HG03095 (cell line): ENCODE results near the gene ZNF613.
"Not testable (repeated sequence)": the region's sequence is repeated elsewhere in the genome, so short reads cannot be mapped to it uniquely, and the experiment has no call there.

Experiments
- ATAC-seq: cut with Tn5 transposase; IDR thresholded peaks from one replicate; pipeline ENCODE4 v1.9.1; 2021; ENCODE audit warnings: moderate library complexity; ENCODE audit not compliant: unreplicated experiment

The ZNF613 gene

DNA sequence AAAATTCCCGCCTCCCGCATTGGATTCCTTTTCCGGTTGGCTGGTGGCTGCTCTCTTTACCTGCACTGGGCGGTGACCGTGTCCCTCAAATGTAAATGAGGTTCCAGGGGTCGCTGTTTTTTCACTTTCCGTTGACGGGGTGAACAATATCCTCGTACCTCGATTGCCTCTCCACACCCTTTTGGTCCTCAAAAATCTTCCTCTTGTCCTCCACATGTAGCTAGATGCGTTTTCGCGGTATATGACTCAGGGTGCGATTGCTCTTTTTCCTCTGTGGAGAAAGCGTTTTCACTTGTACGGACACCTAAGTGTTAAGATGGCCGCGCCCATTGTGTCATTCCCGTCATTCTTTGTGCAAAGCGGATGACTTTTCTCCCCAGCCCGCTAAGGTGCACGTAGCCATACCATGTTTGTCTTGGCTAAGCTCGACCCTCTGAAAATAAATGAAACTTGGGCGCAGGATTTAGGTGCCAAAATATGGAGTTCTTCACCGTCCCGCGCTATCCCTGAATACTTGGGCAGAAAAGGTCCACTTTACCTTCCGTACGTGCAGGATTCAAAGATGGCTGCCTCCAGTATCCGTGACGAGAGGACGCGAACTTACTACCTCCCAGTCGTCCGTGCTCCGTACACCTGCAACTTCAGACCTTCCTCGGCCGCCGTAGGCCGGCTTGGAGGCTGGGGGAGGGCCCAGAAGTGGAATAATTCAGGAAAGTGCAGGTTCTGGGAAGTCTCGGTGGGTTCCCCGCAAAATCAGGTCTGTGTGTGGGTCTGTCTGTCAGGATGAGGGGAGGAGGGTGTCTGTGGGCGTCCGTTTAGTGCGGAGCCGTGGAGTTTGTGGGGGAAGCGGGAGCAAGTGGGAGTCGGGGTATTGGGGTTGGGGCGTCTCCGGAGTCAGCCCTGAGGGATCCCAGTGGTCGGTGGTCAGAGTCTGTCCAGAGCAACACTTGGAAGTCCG is at the start of gene ZNF613:
ZNF613 (plus strand) TSS at position 689 of the 958 bp plus-strand sequence. CDS start 8,749 bp downstream, outside the sequence.
- ATAC-seq = peak; percentile 65

DNA sequence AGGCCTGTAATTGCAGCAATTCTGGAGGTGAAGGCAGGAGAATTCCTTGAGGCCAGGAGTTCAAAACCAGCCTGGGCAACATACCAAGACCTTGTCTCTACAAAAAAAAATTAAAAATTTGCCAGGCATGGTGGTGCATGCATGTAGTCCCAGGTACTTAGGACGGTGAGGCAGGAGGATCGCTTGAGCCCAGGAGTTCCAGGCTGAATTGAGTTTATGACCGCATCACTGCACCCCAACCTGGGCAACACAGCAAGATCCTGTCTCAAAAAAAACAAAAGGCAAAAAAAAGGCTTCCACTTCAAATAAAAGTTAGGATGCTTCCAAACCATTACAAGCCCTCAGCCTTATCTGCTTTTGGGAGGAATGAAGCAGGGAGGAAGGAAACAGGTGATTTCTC is 44.8 kb upstream of the ZNF613 start:
- ATAC-seq = no peak

DNA sequence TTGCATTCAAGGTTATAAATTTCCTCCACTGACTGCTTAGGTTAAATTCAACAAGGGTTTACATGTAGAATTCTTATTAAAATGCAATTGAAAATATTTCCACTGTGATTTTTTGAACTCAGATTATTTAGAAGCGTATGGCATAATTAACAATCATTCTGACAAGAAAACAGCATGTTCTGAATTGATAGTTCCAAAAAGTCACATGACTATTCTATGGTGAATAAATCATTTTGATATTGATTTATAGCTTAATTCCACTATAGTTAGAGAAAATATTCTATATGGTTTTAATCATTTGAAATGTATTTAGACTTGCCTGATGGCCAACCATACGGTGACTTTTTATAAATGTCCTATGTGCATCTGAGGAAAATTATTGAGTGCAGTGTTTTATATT is 42.6 kb upstream of the ZNF613 start:
- no peak for ATAC-seq

DNA sequence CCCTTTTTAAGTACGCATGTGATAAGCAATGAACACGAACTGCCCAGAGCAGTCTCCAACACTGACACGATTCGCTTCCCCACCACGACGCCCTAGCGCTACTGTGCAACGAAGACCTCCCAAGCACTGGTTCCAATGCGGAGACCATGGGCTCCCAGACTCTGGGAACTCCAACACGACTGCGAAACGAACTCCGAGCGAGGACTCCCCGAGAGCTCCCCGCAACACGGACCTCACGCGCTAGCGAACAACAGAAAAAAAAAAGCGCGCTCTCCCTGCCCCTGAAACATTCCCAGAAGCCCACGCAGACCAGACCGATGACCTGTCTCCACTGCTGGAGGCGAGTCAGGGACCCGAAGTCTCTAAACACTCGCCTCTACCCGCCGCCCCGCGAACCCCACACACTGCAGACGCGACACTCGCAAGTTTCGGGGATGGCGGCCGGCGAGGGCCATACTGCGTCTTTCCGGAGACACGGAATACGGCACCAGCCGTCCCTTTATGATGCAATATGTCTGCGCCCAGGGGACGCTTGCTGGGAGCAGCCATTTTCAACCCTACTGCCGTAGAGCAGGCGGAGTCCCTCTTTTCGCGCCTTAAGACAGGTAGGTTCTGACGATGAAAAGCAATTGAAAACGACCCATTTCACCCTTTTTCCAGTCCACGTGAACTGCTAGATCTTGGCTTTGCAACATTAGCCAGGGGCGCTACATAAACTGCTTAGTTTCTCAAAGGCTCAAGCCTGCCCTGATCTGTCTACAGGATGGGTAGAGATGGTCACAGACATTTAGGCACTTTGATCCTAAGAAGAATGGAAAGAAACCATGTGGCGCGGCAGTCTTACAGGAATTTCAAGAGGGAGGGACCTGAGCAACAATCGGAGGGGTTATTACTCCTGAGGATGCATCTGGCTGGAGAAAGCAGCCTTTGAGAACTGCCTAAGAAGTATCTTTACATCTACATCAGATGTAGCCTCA is 39.5 kb upstream of the ZNF613 start, which contains the start of gene ZNF577:
ZNF577 (minus strand) TSS at position 430 of the 977 bp plus-strand sequence. CDS start 7,569 bp downstream, outside the sequence.
- no peak for ATAC-seq

DNA sequence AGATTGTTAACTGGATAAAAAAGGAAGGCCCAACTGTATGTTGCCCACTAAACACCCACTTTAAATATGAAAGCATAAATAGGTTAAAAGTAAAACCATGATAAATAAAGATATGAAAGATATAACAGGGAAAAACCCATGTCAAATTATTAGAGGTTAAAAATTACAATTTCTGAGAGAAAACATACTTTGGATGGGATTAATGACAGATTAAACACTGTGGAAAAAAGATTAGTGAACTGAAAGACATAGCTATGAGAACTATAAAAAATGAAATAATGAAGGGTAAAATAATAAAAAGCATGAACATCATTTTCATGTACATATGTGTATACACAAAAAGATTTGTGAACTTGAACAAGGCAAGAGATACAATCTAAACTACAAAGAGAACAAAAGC is 37.3 kb upstream of the ZNF613 start:
- no peak for ATAC-seq

DNA sequence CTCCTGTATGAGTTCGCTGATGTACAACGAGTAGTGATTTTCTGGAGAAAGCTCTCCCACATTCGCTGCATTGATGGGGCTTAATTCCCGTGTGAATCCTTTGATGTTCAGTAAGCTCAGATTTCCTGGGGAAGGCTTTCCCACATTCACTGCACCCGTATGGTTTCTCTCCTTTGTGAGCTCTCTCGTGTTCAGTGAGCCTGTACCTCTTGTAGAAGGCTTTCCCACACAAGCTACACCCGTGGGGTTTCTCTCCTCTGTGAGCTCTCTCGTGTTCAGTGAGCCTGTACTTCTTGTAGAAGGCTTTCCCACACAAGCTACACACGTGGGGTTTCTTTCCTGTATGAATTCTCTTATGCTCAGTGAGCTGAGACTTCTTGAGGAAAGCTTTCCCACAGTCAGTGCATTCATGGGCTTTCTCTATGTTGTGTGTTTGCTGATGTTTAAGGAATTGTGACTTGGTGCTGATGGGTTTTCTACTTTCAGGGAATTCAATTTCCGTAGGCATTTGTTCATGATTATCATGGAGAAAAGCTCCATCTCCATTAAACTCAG is 36.0 kb upstream of the ZNF613 start:
- ATAC-seq = no peak

DNA sequence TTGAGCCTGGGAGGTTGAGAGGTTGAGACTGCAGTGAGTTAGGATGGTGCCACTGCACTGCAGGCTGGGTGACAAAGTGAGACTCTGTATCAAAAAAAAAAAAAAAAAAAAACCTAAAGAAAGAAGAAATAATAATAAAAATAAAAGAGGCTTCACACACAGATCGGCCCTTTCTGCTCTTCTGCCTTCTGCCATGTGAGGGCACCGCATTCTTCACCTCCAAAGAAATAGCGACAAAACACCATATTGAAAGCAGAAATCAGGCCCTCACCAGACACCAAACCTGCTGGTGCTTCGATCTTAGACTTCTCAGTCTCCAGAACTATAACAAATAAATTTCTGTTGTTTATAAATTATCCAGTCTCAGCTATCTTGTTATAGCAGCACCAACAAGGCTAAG is 25.4 kb upstream of the ZNF613 start:
- no peak for ATAC-seq

DNA sequence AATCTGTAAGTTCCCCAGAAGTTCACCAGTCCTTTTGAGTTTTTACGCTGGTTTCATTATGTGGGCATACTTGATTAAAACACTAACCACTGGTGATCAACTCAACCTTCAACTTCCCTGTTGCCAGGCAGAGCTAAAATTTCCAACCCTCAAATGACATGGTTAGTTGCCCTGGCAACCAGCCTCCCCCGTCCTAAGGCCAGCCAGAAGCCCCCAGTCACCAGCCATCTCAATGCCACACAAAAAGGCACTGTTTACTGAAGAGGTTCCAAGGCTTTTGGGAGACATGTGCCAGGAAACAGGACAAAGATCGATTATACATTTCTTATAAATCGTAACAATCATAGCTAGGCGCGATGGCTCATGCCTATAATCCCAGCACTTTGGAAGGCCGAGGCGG is 24.1 kb upstream of the ZNF613 start:
- ATAC-seq = no peak

DNA sequence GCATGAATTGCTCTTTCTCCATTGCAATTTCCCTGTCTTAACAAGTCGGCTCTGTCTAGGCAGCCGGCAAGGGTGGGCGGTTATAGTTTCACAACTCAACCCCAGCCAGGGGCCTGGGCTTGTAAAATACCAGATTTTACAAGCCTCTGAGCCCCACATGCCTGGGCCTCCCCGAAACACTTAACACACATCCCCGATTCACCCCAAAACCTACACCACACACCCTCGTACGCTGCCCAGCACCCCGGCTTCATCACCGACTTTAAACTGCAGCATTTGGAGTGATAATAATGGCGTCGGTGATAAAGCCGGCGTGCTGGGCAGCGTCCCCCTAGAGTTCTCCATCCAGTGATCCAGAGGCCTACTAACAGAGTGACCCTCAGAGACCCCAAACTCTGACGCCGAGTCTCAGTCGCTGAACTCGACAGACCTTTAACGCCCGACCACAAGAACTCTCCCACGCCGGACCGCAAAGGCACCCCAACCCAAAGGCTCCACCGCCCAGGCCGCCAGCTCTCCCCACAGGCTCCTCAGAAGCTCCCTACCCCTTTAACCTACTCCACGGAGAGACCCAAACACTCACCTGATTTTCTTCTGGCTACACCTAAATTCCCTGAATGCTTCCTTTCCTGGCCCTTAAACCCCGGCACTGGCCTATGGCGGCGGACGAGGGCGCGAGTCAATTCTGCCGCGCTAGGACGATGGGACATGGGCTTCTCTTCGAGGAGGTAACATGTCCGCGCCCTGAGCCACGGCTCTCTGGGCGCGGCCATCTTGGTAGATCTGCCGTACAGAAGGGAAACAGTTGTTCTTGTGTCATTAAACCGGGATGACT is 22.7 kb upstream of the ZNF613 start, which contains the start of gene ZNF649:
ZNF649 (minus strand) TSS at position 687 of the 835 bp plus-strand sequence. CDS start 4,910 bp downstream, outside the sequence.
- peak; percentile 87 for ATAC-seq

DNA sequence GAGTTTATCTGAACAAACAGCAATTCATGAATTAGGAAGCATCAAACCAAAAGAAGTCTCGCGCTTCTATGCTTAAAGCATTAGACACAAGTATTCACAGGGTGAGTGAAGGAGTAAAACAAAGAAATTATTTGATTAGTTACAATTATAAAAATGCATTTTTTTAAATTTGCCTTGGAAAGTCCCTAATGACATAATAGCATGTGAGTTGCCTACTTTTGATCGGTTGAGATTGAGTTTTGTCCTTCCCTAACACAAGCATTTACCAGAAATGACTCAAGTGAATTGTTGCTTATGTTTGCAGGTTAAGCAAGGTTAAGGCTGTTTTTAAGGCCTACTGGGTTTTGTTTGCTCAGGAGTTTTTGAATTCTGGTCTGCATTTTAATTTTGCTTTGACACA is 22.1 kb upstream of the ZNF613 start:
- ATAC-seq = no peak

DNA sequence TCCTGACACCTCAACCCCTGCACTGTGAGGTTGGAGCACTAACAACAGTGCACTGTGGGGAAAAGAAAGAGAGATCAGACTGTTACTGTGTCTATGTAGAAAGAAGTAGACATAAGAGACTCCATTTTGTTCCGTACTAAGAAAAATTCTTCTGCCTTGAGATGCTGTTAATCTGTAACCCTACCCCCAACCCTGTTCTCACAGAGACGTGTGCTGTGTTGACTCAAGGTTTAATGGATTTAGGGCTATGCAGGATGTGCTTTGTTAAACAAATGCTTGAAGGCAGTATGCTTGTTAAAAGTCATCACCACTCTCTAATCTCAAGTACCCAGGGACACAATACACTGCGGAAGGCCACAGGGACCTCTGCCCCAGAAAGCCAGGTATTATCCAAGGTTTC is 21.6 kb upstream of the ZNF613 start:
- not testable (repeated sequence) for ATAC-seq

DNA sequence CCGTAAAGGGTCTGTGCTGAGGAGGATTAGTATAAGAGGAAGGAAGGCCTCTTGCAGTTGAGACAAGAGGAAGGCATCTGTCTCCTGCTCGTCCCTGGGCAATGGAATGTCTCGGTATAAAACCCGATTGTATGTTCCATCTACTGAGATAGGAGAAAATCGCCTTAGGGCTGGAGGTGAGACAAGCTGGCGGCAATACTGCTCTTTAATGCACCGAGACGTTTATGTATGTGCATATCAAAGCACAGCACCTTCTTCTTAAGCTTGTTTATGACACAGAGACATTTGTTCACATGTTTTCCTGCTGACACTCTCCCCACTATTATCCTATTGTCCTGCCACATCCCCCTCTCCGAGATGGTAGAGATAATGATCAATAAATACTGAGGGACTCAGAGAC is 21.2 kb upstream of the ZNF613 start:
- not testable (repeated sequence) for ATAC-seq

DNA sequence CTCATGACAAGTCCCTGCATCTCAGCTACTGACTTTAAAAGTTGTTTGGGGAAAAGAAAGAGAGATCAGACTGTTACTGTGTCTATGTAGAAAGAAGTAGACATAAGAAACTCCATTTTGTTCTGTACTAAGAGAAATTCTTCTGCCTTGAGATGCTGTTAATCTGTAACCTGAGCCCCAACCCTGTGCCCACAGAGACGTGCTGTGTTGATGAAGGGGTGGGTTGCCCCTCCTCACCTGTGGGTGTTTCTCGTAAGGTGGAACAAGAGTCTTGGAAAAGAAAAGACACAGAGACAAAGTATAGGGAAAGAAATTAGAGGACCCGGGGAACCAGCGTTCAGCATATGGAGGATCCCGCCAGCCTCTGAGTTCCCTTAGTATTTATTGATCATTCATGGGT is 19.3 kb upstream of the ZNF613 start:
- ATAC-seq = not testable (repeated sequence)

DNA sequence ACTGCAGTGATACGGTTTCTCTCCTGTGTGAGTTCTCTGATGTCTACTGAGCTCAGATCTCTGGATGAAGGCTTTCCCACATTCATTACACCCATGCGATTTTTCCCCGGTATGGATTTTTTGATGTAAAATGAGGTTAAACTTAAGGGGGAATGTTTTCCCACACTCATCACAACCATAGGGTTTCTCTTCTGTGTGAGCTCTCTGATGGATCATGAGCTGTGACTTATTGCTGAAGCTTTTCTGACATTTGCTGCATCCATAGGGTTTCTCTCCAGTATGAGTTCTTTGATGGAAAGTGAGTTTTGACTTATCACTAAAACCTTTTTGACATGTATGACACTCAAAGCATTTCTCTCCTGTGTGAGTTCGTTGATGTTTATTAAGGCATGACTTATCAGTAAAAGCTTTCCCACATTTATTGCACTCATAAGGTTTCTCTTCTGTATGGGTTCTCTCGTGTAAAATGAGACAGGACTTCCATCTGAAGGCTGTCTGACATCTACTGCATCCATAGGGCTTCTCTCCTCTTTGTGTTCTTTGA is 11.9 kb upstream of the ZNF613 start:
- ATAC-seq = no peak

DNA sequence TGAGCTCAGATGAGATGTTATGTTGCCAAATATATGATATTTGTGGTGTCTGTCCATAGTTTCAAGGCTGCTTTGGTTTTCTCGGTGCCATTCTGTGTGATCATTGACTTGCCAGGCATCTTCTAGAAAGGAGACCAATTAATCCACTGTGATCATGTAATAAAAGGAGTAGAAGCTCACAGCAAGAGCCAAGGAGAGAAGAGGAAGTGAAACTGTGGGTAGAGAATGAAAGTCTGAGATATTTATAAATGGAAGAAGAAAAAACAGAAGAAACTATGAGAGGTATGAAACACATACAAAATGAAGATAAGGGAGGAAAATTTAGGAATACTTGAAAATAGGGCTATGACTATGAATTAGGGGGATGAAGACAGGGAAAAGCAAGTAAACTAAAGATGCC is 11.1 kb upstream of the ZNF613 start:
- no peak for ATAC-seq

DNA sequence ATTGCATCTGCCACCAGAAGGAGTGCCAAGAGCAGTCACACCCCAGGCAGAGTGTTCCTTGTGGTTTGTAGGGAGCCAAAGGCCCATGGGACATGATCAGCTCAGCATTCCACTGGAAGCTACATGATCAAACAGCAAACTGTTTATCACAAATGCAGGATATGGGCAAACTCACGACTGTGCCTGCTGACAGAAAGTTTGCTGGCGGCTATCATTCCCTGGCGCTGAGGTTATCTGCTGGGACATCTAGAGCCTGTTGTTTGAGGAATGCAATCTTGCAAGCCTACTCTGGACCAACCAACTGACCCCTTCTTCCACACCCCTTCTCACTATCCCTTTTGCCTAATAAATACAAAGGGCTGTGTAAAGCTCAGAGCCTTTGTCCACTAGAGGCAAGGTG is 7.7 kb upstream of the ZNF613 start:
- no peak for ATAC-seq

DNA sequence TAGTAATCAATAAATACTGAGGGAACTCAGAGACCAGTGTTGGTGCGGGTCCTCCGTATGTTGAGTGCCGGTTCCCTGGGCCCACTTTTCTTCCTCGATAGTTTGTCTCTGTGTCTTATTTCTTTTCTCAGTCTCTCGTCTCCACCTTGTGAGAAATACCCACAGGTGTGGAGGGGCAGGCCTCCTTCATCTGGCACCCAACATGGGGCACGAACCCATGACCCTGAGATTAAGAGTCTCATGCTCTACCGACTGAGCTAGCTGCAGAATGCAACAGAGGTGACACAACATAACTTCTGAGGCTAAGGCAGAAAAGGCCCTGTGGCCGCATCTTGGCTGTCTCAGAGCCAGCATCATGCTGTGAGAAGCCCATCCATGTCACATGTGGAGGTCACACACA is 5.3 kb upstream of the ZNF613 start:
- no peak for ATAC-seq

DNA sequence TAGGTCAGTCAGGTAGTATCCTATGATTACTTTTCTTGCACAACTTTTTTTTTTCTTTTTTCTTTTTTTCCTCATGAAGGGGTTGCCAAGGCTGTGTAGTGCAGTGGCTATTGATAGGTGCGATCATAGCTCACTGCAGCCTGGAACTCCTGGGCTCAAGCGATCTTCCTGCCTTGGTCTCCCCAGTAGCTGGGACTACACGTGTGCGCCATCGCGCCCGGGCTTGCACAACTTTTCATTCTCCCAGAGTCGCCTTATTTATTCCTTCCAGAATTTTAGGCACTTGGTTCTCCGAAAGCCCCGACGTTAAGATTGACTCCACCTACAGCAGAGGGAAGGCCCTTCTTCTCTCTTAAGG is 867 bp upstream of the ZNF613 start:
- no peak for ATAC-seq

DNA sequence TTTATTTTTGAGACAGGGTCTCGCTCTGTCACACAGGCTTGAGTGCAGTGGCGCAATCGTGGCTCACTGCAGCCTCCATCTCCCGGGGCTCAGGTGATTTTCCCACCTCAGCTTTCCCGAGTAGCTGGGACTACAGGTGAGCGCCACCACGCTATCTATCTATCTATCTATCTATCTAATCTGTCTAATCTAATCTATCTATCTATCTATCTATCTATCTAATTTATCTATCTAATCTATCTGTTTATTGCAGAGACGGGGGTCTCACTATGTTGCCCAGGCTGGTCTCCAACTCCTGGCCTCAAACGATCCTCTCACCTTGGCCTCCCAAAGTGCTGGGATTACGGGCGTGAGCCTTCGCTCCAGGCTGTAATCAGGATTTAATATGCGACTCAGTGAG is 587 bp downstream of the ZNF613 start:
- no peak for ATAC-seq

DNA sequence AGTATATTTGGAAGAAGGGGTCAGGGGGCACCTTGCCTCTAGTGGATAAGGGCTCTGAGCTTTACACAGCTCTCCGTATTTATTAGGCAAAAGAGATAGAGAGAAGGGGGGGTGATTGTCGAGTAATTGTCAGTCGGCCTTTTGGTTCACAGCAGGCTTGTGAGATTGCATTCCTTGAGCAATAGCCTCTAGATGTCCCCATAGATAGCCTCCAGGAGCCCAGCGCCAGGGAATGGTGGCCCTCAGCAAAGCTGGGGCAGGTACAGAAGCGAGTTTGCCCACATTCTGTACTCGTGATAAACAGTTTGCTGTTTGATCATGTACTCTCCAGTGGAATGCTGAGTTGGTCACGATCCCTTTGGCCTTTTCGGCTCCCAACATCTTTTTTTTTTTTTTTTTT is 4.6 kb downstream of the ZNF613 start:
- no peak for ATAC-seq
